OCI-M1 (cell line): Measurements from ENCODE around the gene RFLNA.

Experiments used
- DNase-seq: peaks from one replicate; lab custom pipeline; 2025; lab: John Stamatoyannopoulos, UW

RFLNA gene

DNA sequence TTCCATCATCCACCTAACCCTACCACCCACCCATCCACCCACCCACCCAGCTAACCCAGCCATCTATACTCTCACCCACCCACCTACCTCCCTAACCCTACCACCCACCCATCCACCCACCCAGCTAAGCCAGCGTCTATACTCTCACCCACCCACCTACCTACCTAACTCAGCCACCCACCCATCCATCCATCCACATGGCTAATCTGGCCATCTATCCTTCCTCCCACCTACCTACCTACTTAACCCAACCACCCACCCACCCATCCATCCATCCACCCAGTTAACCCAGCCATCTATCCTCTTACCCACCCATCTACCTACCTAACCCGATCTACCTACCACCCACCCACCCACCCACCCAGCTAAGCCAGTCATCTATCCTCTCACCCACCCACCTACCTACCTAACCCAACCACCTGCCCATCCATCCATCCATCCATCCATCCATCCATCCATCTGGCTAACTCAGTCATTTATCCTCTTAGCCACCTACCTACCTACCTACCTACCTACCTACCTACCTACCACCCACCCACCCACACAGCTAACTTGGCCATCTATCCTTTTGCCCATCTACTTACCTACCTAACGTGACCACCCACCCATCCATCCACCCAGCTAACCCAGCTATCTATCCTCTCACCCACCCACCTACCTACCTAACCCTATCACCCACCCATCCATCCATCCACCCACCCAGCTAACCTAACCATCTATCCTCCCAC lies 44.1 kb downstream of the RFLNA start:
- DNase-seq: no peak

DNA sequence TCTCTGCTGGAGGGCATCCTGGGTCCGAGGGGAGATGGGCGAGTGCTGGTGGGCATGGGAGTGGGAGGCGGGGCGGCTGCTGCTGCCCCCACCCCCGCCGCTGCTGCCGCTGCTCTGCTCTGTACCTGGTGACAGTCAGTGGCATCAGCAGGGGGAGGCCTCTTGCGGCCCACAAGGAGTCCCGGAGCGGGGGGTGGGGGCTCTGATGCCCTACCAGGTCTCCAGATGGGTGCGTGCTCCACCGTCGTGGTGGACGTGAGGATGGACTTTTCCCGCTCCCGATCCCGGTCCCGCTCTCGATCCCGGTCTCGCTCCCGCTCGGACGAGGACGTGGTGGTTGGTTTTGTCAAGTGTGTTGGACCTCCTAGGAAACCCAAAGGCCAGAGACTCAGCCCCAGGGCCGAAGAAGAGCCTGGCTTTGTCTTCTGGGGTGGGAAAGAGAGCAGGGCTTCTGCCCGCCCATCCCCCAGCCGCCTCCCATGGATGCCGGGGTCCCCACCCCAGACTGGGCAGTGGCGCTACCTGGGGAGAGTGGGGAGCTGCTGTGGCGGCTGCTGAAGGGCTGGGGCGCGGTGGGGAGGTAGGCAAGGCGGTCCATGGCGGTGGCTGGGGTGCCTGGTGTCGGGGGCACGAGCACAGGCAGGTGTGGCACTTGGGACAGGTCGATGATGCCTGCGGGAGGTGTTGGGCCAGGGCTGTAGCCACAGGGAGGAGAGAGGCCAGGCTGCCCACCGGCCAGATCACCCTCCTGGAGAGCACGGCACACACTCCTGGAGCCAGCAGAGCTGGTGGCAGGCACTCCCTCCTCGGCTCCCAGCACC lies 45.4 kb downstream of the RFLNA start:
- DNase-seq: no peak

DNA sequence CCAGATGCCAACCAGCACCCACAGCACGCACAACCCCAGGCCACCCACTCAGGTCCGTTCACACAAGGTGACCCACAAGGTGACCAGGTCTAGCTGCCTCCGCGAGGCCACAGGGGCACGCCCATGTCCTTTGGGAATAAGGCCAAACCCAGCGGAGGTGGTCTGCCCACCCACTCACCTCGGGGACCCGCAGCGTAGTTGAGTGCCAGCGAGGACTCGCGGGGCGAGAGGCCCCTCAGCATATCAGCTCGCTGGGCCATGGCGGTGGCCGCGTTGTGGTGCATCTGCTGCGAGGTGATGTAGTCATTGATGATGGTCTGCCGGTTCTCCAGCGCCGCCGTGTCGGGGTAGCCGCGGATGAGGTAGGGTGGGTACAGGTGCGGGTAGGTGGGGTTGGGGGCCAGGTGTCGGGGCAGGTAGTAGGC lies 46.8 kb downstream of the RFLNA start:
- no peak for DNase-seq

DNA sequence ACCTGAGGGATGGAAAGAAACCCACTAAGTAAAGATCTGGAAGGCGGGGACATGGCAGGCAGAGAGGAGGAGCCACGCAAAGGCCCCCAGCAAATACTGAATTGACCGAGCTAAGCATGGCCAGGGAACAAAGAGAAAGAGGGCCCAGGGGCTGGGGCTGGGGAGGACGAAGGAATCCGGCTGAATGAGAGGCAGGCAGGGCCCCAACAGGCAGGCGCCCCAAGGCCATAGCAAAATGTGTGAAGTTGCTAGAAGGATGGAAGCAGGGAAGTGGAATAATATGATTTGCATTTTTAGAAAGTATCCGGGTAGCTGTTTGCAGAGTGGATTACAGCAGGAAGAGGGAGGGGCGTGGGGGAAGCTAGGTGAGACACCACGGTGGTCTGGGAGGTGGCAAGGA lies 49.1 kb downstream of the RFLNA start:
- DNase-seq: no peak

DNA sequence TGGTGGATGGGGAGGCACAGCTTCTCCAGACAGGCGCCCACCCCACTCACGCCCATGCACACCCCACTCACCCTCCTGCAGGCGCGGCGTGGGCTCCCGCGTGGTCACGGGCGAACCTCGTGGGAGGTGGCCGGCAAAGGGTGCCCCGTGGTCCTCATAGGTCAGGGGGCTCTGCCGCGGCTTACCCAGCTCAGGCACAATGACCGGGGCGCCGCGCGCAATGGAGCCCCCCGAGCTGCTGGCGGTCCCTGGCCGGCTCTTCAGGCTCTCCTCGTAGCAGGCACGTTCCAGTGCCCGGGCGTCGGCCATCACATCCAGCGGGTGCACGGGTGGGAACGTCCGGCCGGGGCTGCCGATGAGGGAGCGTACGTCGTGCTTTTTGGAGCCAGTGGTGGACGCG lies 49.6 kb downstream of the RFLNA start:
- no peak for DNase-seq

DNA sequence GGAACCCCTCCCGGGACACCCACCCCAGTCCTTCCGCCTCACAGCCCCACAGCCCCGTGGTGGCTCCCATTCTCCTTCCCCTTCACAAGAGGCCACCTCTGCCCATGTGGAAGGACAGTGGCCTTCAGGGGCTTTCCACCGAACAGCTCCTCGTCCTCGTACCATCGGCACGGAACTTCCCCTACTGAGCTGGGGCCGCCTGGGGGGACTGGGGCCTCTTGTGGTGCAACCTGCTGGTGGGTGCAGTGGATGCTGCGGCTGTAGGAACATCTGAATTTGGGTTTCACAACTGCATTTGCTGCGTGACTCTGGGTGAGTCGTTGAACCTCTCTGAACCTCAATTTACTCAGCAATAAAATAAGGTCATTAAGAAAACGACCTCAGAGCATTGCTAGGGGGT lies 50.9 kb downstream of the RFLNA start:
- no peak for DNase-seq

DNA sequence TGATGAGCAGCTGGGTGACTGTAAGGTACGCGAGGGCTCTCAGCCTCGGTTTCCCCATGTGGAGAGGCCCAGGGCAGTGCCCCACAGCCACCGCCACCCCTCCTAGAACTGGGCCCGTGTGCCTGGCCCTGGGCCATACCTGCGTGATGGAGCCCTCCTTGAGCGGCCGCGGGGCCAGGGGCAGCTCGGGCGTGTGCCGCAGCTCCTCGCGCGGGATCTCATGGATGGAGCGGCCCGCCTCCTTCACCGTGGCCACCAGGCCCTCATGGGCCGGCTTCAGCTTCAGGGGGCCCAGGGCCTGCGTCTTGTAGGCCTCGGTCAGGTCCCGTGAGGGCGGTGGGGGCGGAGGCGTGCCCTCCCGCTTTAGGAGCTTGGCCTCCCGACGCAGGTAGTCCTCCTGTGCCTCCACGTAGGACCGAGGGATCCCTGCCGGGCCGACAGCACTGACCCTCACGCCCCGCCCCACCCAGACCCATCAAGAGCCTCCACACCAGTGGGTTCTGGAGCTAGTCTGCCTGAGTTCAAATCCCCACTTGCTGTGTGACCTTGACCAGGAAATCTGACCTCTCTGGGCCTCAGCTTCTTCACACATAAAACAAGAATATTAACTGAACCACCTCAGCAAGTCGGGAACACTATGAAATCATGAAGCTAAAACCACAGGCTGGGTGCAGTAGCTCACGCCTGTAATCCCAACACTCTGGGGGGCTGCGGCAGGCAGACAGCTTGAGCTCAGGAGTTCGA lies 51.7 kb downstream of the RFLNA start:
- DNase-seq: no peak

DNA sequence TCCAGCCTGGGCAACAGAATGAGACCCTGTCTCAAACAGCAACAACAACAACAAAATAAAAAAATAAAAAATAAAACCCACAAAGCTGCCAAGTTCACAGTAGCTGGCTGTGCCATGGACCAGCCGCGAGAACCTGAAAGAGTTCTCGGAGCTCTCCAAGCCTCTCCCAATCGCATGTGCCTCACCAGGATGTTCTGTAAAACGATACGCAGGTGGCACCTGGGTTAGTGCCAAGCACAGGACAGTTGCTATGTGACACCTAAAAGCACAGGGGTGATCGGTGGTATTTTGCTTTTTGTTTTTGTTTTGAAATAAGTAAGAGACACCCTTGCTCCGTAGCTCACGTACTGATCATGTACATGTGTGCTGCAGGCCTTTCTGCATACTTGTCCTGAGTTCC lies 52.4 kb downstream of the RFLNA start:
- no peak for DNase-seq

DNA sequence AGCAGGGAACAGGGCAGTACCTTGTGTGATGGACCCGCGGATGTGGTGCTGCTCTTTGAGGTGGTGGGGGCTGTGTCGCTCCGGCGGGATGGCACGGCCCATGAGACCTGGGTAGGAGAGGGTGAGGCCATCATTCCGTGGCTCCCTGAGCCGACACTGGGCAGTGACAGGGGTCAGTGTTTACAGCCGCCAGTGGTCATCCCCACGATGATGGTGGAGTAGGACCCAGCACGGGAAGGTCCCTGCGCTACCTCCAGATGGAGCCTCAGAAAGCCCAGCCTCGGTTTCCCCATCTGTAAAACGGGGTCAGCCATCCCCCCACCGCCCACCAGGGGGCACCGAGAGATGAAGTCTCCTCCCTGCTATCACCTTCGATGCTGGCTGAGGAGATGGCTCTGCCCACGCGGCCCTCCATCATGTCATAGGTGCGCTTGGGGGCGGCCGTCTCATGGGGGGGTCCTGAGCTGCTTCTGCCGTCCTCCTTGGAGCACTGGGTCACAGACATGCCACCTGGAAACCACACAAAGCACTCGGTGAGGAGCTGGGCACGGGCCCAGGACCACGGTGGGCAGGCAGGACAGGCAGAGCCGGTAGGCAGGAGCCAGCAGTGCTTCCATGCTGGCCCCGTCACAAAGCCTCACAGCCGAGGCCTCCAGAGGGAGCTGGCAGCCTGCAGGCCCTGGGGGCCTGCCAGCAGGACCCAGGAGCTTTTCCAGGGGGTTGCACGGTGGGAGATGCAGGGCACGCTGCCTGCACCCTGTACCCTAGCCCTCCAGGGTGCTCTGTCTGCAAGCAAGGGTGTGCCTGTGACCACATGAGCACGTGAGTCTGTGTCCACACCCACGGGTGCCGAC lies 53.1 kb downstream of the RFLNA start:
- peak; percentile 25 for DNase-seq

DNA sequence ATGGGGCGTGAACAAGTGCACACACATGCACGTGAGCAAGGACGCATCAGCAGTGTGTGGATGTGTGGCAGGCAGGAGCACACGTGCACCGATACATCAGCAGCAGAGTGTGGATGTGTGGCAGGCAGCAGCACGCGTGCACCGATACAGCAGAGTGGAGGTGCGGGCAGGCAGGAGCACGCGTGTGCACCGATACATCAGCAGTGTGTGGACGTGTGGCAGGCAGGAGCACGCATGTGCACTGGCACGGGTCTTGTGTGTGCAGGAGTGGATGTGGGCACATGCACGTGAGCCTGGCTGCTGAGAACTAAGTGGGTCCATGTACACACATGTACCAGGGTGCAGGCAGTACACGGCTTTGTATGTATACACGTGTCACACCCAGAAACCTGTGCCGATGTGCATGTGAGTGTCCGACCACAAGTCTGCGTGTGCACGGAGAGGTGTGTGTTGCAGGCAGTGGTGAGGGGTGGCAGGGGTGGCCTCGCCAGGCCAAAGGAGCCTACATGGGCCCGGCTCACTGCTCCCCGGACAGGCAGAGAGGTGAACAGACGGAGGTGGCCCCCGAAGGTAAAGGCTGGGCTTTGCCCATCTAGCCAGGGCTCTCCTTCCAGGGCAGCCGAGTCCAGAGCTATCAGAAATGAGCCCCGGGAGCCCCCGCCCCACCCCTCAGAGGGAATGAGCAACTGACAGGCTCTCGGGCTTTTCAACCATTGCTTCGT lies 53.9 kb downstream of the RFLNA start:
- DNase-seq: no peak

DNA sequence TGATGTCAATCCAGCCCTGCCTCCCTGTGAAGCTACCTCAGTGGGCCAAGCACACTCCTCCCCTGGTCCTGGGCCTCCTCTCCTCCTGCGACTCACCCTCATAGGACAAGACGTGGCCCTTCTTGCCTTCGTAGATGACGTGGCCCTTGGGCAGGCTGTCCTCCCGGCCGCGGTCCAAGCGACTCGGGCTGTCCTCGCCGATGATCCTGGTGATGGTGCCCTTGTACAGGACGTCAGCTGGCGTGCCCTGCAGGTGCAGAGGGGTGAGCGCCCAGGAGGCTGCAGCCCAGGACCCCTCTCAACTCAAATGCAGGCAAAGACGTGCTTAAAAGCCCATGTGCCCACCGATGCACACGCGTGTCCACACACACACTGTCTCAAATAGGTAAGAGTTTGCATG lies 55.6 kb downstream of the RFLNA start:
- no peak for DNase-seq

DNA sequence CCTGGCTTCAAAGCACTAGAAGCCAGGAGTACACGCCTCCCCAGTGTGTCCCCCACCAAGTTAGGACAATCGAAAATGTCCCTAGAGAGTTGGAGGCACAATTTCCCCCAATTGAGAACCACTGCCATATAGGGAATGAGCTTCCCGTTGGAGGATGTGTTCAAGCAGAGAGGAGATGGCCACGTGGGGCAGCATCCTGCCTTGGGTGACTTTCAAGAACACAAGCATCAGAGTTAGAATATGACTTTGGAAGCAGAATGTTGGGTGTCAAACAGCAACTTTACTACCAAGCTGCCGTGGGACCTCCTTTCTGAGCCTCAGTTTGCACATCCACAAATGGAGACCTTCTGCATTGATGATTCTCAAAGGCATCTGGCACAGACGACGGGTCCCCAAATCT lies 56.5 kb downstream of the RFLNA start:
- DNase-seq: no peak

DNA sequence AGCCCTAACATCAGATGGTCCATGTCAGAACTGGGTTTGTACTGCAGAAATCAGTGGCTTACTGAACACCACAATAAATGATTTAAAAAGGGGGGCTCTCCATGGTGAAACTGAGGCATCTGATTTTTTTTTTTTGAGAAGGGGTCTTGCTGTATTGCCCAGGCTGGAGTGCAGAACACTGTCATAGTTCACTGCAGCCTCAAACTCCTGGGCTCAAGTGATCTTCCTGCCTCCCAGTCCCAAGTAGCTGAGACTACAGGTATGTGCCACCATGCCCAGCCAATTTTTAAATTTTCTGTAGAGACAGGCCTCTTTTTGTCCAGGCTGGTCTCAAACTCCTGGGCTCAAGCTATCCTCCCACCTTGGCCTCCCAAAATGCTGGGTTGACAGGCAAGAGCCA lies 57.4 kb downstream of the RFLNA start:
- no peak for DNase-seq

DNA sequence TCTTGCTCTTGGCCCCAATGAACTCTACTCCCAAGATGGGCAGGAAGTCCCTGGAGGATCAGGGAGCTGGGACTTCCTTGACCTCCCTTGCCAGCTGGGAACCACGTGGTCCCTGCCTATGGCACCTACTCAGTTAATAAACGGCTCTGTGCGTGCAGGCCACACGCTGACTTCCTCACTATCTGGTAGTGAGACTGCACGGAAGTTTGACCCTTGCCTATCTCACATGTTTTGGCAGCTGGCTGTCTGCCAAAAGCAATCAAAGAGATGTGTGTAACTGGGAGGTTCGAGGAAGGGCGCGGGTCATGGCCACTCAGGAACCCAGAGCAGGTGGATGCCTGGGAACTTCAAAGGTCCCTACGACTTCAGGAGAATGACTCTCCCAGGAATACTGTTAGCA lies 57.9 kb downstream of the RFLNA start:
- DNase-seq: peak; percentile 93

DNA sequence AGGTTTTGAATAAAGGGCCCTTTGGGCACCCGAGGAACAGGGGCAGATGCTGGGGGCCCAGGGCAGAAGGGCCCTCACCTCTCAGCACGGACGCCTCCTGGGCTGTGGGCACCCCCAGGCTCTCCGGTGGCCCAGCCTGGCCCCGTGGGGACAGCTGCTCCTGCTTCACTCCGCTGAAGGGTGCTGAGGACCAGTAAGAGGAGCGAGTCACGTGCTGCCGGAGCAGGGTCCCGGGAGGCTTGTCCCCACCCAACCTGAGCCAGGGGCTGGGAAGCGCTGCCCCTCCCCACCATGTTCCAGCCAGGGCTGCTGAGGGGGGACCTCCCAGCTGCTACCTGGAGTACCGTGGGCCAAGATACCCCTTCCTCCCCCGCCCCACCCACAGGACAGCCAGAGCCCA lies 59.5 kb downstream of the RFLNA start:
- no peak for DNase-seq

DNA sequence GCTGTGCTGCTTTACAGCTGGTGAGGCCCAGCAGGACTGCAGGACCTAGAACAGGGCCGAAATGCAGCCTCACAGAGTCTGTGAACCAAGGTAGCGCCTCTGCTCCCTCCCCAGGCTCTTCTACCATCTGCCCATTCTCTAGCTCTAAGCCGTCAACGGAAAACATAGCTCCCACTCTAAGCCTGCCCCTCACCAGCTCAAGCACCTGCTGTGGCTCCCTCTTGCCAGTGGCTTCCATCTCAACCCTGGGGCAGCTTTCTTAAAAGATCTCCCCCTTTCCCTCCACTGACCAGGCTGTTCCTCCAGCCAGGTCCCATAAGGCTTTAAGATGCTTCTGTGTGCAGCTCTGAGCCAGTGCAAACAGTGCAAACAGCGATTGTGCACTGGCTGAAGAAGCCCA lies 61.3 kb downstream of the RFLNA start:
- no peak for DNase-seq

DNA sequence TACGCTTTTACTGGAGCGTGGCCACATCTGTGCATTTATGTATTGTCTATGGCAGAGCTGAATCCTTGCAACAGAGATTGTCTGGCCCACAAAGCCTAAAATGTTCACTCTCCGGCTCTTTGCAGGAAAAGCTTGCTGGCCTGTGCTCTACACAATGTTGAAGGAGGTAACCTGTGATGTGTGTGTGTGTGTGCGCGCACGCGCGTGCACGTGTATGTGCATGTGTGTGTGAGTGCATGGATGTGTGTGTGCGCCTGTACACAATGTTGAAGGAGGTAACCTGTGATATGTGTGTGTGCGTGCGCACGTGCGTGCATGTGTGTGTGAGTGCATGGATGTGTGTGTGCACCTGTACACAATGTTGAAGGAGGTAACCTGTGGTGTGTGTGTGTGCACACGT lies 62.7 kb downstream of the RFLNA start:
- DNase-seq: no peak

DNA sequence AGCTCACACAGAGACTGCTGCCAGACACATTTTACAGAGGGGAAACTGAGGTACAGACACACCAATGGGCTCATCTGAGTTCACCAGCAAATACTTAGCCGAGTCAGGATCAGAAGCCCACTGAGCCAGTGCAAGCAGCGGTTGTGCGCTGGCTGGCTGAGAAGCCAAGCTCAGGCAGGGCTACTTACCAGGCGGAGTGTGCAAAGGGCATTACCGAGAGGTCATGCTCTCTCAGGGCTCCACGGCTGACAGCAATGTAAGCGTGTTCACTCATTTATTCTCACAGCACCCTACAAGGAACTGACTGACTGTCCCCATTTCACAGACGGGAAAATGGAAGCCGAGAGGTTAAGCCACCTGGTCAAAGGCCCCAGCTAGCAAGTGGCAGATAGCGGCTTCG lies 63.7 kb downstream of the RFLNA start:
- DNase-seq: no peak

DNA sequence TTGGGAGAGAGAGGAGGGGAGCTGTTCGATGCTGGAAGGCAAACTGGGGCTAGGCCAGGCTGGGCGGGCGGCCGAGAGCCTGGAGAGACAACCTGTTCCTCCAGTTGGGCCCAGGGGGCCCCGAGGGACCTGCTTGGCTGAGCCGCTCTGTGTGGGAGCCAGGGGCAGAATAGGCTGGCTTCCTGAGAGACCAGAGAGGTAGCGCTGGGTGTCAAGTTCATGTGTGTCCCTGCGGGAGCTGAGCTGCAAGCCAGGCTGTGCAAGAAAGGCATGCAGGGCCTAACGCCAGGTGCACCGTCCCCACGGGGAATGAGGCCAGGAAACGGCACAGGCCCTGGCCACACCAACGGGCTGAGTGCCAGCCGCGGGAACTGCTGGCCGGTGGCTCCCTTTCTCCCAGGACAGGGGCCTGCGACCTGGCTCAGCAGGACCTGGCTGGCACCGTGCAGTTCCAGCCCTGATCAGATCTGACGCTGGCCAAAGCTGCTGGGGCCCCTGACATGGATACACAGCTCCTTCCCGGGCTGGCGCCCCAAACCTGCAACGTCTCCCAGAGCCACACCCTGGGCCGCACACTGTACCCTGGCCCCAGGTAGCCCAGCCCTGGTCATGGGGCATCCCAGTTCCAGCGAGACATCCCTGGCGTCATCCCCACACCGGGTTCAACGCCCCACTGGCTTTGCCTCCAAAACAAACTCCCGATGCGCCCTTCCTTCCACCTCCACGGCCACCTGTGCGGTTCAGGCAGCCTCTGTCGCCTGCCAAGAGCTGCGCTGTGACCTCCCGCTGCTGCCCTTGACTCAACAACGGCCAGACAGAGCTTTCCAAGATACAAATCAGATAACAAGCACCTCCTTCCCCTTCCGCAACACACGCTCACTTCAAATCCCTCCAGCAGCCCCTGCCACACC lies 65.0 kb downstream of the RFLNA start:
- no peak for DNase-seq
